Body of pancreas (tissue), 4 donors: Measurements from ENCODE around the gene EFCAB13. TPM values are rescaled to one million over a fixed set of nuclear protein-coding genes. Genes with fewer than 3 reads are reported as not detected.

Source experiments
- ATAC-seq: fragments of 150-250 bp; one replicate; pipeline ENCODE4 v1.9.1; 2016
- DNase-seq, 4 donors: peaks; one replicate each; pipeline ENCODE4 v3.0.0-alpha.2; 2019
- H3K27ac ChIP-seq, 4 donors: fragments of 200-600 bp; sonication (generic); 1 replicate in 3 of 4; 2 replicates in 1 of 4; pipeline versions ENCODE4 v1.5.1 to v1.6.1; 2016 to 2019; ENCODE audit warnings: mild to moderate bottlenecking in 1 of 4, mixed read lengths in 1 of 4, moderate library complexity in 1 of 4
- H3K27me3 ChIP-seq, 2 donors: fragments of 200-600 bp; sonication (generic); one replicate each; pipeline ENCODE4 v1.6.0; 2016; ENCODE audit warnings: mild to moderate bottlenecking in 1 of 2
- H3K36me3 ChIP-seq, 2 donors: fragments of 200-600 bp; sonication (generic); replicated peaks in 1 of 2; 2 replicates each; pipeline ENCODE4 v1.5.1; 2016; ENCODE audit warnings: low read depth in 2 of 2; ENCODE audit not compliant: insufficient read depth in 1 of 2
- H3K4me1 ChIP-seq: fragments of 200-600 bp; sonication (generic); one replicate; pipeline ENCODE4 v1.6.0; 2016
- H3K4me3 ChIP-seq, 2 donors: fragments of 200-600 bp; sonication (generic); 1 replicate in 1 of 2; 2 replicates in 1 of 2; pipeline ENCODE4 v1.5.1; 2016 to 2019
- H3K9me3 ChIP-seq, 3 donors: fragments of 200-600 bp; sonication (generic); 1 replicate in 2 of 3; 2 replicates in 1 of 3; pipeline ENCODE4 v1.5.1; 2016
- POLR2A ChIP-seq, 3 donors: fragments of 450-650 bp; IDR thresholded peaks; one replicate each; pipeline ENCODE4 v1.6.1; 2016; ENCODE audit warnings: antibody characterized with exemption in 3 of 3, mild to moderate bottlenecking in 2 of 3
- WGBS, 2 donors: methylation state at CpG; one replicate each; pipeline ENCODE4 v1.1.5; 2017; 5-methylcytosine and 5-hydroxymethylcytosine counted together
- intact Hi-C: fragments of 100-400 bp; cut with DNase I; formaldehyde crosslinking; loops from one replicate; pipeline ENCODE4 v1.15.1; 2023
- total RNA-seq, 2 donors: library from RNA; depleted of rRNA; stranded (reverse); fragments of >200 nt; gene quantifications; one replicate each; pipeline ENCODE4 v1.1.0, GENCODE V29; 2016
- TF ChIP-seq, protein P1 (sequence below), 7 experiments: fragments of 450-650 bp in 4 of 7; fragments of 200-600 bp in 3 of 7; sonication (generic) in 3 of 7; IDR thresholded peaks; one replicate each; pipeline ENCODE4 v1.5.1; 2016 to 2019; ENCODE audit warnings: antibody characterized with exemption in 7 of 7

The EFCAB13 gene
- total RNA-seq, 2 donors from 2014 or later, result 2.6 to 10.6 TPM

DNA sequence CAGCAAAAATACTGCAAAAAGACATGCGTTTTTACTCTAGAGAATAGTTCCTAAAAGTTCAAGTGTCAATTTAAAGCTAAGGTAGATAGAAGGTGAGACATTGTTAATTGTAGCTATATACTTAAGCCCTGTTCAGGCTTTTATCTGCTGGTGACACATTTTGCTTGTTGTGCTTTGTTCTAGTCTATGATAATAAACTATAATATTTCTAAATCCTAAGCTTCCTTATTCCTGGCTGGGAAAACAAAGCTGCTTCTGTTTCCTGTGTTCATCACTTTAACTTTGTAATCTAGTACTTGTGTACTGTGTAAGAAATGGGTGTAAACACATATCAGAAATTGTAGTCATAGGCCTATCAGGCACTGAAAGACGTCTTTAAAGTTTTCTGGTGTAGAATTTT lies 77.3 kb downstream of the EFCAB13 start:
- no peaks in the 10 kb centered on the region for H3K27me3 ChIP-seq
- H3K36me3 ChIP-seq, result no peaks in the 10 kb centered on the region
- H3K27ac ChIP-seq, result no peak overlapping the region
- H3K4me1 ChIP-seq, result no peaks in the 10 kb centered on the region
- ATAC-seq (no peak), DNase-seq (no peak)
- intact Hi-C loops, result no loop called here
- H3K9me3 ChIP-seq, result no peaks in the 10 kb centered on the region
- WGBS, 2 donors, result 76 to 78% methylated on average over 2 of the region's 2 CpGs
- TF ChIP-seq, protein P1, sequence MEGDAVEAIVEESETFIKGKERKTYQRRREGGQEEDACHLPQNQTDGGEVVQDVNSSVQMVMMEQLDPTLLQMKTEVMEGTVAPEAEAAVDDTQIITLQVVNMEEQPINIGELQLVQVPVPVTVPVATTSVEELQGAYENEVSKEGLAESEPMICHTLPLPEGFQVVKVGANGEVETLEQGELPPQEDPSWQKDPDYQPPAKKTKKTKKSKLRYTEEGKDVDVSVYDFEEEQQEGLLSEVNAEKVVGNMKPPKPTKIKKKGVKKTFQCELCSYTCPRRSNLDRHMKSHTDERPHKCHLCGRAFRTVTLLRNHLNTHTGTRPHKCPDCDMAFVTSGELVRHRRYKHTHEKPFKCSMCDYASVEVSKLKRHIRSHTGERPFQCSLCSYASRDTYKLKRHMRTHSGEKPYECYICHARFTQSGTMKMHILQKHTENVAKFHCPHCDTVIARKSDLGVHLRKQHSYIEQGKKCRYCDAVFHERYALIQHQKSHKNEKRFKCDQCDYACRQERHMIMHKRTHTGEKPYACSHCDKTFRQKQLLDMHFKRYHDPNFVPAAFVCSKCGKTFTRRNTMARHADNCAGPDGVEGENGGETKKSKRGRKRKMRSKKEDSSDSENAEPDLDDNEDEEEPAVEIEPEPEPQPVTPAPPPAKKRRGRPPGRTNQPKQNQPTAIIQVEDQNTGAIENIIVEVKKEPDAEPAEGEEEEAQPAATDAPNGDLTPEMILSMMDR (IDR thresholded peaks at IDR 0.05), result no peak
- TF ChIP-seq POLR2A (IDR thresholded peaks at IDR 0.05), result no peak
- H3K4me3 ChIP-seq, result no peak overlapping the region

DNA sequence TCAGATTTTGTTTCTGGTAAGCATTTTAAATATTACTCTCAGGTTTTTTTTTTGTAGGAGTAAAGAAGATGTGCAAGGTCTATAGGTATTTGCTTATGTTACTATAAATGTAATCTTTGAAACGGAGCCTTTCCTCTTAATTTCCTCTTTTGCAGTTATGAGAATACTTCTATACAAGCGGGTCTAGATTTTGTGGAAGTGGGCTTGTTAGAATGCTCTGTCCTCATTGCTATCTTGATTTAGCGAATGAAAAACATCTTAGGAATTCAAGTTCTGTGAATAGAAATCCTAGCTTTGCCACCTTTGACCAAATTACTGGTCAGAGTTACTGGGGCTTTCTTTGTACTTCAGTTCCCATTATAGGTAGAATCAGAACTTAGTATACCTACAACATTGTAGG lies 80.3 kb downstream of the EFCAB13 start:
- Histone ChIP-seq H3K27me3 (no peaks in the 10 kb centered on the region), H3K4me3 (no peak overlapping the region), H3K4me1 (no peaks in the 10 kb centered on the region), H3K36me3 (no peaks in the 10 kb centered on the region), H3K9me3 (no peaks in the 10 kb centered on the region), H3K27ac (no peak overlapping the region)
- intact Hi-C loops, result no loop called here
- ATAC-seq (no peak), DNase-seq (no peak)
- TF ChIP-seq, protein P1 (IDR thresholded peaks at IDR 0.05), result no peak
- no peak for TF ChIP-seq POLR2A (IDR thresholded peaks at IDR 0.05)
- 81 to 92% methylated on average over 3 of the region's 3 CpGs for WGBS, 2 donors

DNA sequence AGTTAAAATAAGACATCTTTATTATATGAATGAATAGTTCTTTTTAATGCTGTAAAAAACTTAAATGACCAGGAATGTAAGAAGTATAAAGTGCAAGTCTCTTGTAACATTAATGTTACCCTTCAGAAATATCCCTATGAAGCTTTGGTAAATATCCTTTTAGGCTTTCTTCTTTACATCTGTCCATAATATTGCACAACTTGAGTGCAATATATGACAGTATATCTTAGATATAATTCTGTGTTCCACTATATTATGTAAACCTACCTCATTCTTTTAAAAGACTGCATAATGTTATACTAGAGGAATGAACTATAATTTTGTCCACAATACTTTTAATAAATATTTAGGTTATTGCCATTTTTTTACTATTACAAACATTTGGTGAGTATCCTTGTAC lies 81.1 kb downstream of the EFCAB13 start:
- Histone ChIP-seq H3K9me3 (no peaks in the 10 kb centered on the region), H3K27ac (no peak overlapping the region), H3K4me3 (no peak overlapping the region), H3K27me3 (no peaks in the 10 kb centered on the region), H3K36me3 (no peaks in the 10 kb centered on the region), H3K4me1 (no peaks in the 10 kb centered on the region)
- TF ChIP-seq, protein P1 (IDR thresholded peaks at IDR 0.05), result no peak
- no peak for TF ChIP-seq POLR2A (IDR thresholded peaks at IDR 0.05)
- DNase-seq (no peak), ATAC-seq (no peak)
- intact Hi-C loops, result no loop called here

DNA sequence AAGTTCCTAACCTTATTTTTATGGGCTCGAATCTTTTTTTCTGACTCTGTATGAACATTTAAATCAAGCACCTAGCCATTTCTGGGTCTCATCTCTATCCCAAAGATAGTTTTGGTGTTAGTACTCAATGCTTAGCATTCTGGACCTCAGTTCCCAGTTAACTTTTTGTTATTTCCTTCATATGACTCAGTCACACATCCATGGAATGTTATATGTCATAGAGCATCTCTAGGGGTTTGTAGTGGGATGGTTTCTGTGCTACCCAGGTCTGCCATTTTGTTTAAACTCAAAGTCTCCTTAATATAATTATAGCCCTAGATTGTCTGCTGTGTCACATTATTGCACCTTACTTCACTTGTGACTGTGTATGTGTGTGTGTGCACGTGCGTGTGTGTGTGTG lies 90.1 kb downstream of the EFCAB13 start:
- no peak for TF ChIP-seq POLR2A (IDR thresholded peaks at IDR 0.05)
- TF ChIP-seq, protein P1 (IDR thresholded peaks at IDR 0.05), result no peak
- WGBS, 2 donors, result 93 to 96% methylated on average over 3 of the region's 3 CpGs
- H3K27me3 ChIP-seq, result no peaks in the 10 kb centered on the region
- ATAC-seq (no peak), DNase-seq (no peak)
- H3K4me3 ChIP-seq, result no peak overlapping the region
- H3K9me3 ChIP-seq, result no peaks in the 10 kb centered on the region
- no peak overlapping the region for H3K27ac ChIP-seq
- intact Hi-C loops, result no loop called here
- H3K36me3 ChIP-seq, result no peaks in the 10 kb centered on the region
- H3K4me1 ChIP-seq, result no peaks in the 10 kb centered on the region

DNA sequence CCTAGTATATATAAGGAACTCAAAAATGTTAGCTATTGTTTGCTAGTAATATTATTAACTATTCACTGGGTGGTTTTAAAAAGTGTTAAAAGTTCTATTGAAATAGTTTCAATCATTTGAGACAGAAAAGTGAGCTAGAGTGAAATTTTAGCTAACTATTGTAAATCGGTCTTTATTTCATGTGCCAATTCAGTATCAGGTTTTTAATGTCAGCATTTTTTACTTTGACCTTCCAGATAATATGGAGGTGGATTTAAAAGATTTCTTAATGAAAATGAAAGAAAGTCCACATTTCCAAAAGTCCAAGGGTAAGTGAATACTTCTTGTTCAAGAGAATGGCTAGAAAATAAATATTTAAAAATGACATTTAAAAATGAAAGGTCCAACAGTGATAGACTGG lies 90.9 kb downstream of the EFCAB13 start:
- no peaks in the 10 kb centered on the region for H3K36me3 ChIP-seq
- H3K27me3 ChIP-seq, result no peaks in the 10 kb centered on the region
- TF ChIP-seq, protein P1 (IDR thresholded peaks at IDR 0.05), result no peak
- TF ChIP-seq POLR2A (IDR thresholded peaks at IDR 0.05), result no peak
- DNase-seq (no peak), ATAC-seq (no peak)
- no peaks in the 10 kb centered on the region for H3K4me1 ChIP-seq
- intact Hi-C loops, result no loop called here
- no peak overlapping the region for H3K4me3 ChIP-seq
- H3K27ac ChIP-seq, result no peak overlapping the region
- H3K9me3 ChIP-seq, result no peaks in the 10 kb centered on the region
- WGBS, 2 donors, result 84 to 88% methylated on average over 1 of the region's 1 CpG
